K562 (cell line): Measurements from ENCODE around the gene SLC37A4. TPM values are rescaled to one million over a fixed set of nuclear protein-coding genes. Genes with fewer than 3 reads are reported as not detected.

Experiments
- ATF2 ChIP-seq: sonication (generic); formaldehyde crosslinking; IDR thresholded peaks from 2 replicates; pipeline ENCODE4 v1.8.1; 2022; ENCODE audit warnings: missing genetic modification reagents
- BDP1 ChIP-seq: IDR thresholded peaks from 3 replicates; pipeline ENCODE4 v1.6.1; 2011; ENCODE audit not compliant: insufficient read length, insufficient read depth
- BRCA1 ChIP-seq, 2 experiments: fragments of 450-650 bp in 1 of 2; sonication (generic) in 1 of 2; formaldehyde crosslinking in 1 of 2; IDR thresholded peaks; 2 replicates each; pipeline versions ENCODE4 v1.5.0 to v1.6.1; 2017 to 2020; ENCODE audit warnings: mild to moderate bottlenecking in 1 of 2, missing genetic modification reagents in 1 of 2
- C11orf30 ChIP-seq: fragments of 450-650 bp; IDR thresholded peaks from 2 replicates; pipeline ENCODE4 v1.6.1; 2016; ENCODE audit warnings: low read depth, mild to moderate bottlenecking
- CBX1 ChIP-seq: sonication (generic); IDR thresholded peaks from 2 replicates; pipeline ENCODE4 v1.6.1; 2016; ENCODE audit warnings: antibody characterized with exemption, low read depth, mild to moderate bottlenecking
- CBX5 ChIP-seq: IDR thresholded peaks from 2 replicates; pipeline ENCODE4 v1.6.1; 2014; ENCODE audit warnings: low read depth, borderline replicate concordance
- CGGBP1 ChIP-seq: fragments of 250-450 bp; sonication (Bioruptor Pico); IDR thresholded peaks from 2 replicates; pipeline ENCODE4 v1.9.0; 2021; ENCODE audit warnings: mild to moderate bottlenecking
- CREB3L1 ChIP-seq: fragments of 450-650 bp; IDR thresholded peaks from 2 replicates; pipeline ENCODE4 v1.6.1; 2014; ENCODE audit warnings: low read depth, mild to moderate bottlenecking, moderate library complexity, borderline replicate concordance
- ELF1 ChIP-seq: fragments of 200-800 bp; sonication (Bioruptor generic); IDR thresholded peaks from 2 replicates; pipeline ENCODE4 v1.6.1; 2016; ENCODE audit warnings: missing genetic modification characterization, missing compliant biosample characterization
- ETV5 ChIP-seq: sonication (generic); formaldehyde crosslinking; IDR thresholded peaks from 2 replicates; pipeline ENCODE4 v1.4.0; 2020; ENCODE audit warnings: low read depth, mild to moderate bottlenecking, missing genetic modification reagents
- HDAC8 ChIP-seq: fragments of 450-650 bp; IDR thresholded peaks from 2 replicates; pipeline ENCODE4 v1.6.1; 2016; ENCODE audit warnings: mild to moderate bottlenecking, missing genetic modification characterization, moderate library complexity, missing compliant biosample characterization
- KAT7 ChIP-seq: sonication (generic); formaldehyde crosslinking; IDR thresholded peaks from 2 replicates; pipeline ENCODE4 v1.8.0; 2022; ENCODE audit warnings: missing genetic modification reagents, mild to moderate bottlenecking, borderline replicate concordance
- MYNN ChIP-seq, 2 experiments: sonication (generic); formaldehyde crosslinking in 1 of 2; IDR thresholded peaks; 2 replicates each; pipeline versions ENCODE4 v1.5.0 to v1.6.1; 2016 to 2020; ENCODE audit warnings: antibody characterized with exemption in 1 of 2, missing genetic modification reagents in 1 of 2
- PCBP1 ChIP-seq: fragments of 200-400 bp; formaldehyde crosslinking; IDR thresholded peaks from 2 replicates; pipeline ENCODE4 v1.6.1; 2018; ENCODE audit warnings: mild to moderate bottlenecking, low read depth, low read length; ENCODE audit not compliant: poor library complexity, severe bottlenecking
- PHF20 ChIP-seq: fragments of 450-650 bp; IDR thresholded peaks from 2 replicates; pipeline ENCODE4 v1.6.1; 2018; ENCODE audit not compliant: partially characterized antibody
- POLR2G ChIP-seq: fragments of 200-400 bp; formaldehyde crosslinking; IDR thresholded peaks from 2 replicates; pipeline ENCODE4 v1.6.1; 2017; ENCODE audit warnings: low read depth, mild to moderate bottlenecking, antibody characterized with exemption, low read length, moderate library complexity
- SMAD3 ChIP-seq: fragments of 450-650 bp; formaldehyde crosslinking; conservative IDR thresholded peaks from 2 replicates; pipeline ENCODE4 v1.4.0; 2020; ENCODE audit warnings: mild to moderate bottlenecking
- SUPT5H ChIP-seq: fragments of 450-650 bp; IDR thresholded peaks from 2 replicates; pipeline ENCODE4 v1.6.1; 2016
- UBTF ChIP-seq, 2 experiments: IDR thresholded peaks; 2 replicates each; pipeline ENCODE4 v1.6.1; 2012; ENCODE audit warnings: improper control_type of control experiment in 2 of 2, low read depth in 2 of 2, low read length in 2 of 2, borderline replicate concordance in 1 of 2
- ZKSCAN1 ChIP-seq: fragments of 150-350 bp; IDR thresholded peaks from 2 replicates; pipeline ENCODE4 v1.6.1; 2016; ENCODE audit warnings: low read depth, low read length
- ZNF224 ChIP-seq: sonication (generic); formaldehyde crosslinking; IDR thresholded peaks from 2 replicates; pipeline ENCODE4 v1.8.0; 2022; ENCODE audit warnings: mild to moderate bottlenecking, missing genetic modification reagents
- ZNF586 ChIP-seq: fragments of 450-650 bp; formaldehyde crosslinking; conservative IDR thresholded peaks from 2 replicates; pipeline ENCODE4 v1.4.0; 2020; ENCODE audit warnings: mild to moderate bottlenecking, moderate library complexity
- ZNF79 ChIP-seq: fragments of 250-450 bp; sonication (Bioruptor Pico); IDR thresholded peaks from 2 replicates; pipeline ENCODE4 v1.4.0; 2020; ENCODE audit warnings: low read depth, mild to moderate bottlenecking, moderate library complexity
- polyA plus RNA-seq, 8 experiments: library from polyadenylated mRNA; depleted of rRNA in 4 of 8; stranded (reverse) in 5 of 8; unstranded in 3 of 8; fragments of >200 nt; fragmentation: Nextera tagmentation in 2 of 8; fragmentation: Illumina TruSeq in 1 of 8; extraction: Ambion mirVana in 2 of 8; extraction: Trizol in 1 of 8; gene quantifications; 2 replicates each; pipeline versions ENCODE4 v1.2.1 to v1.2.3, GENCODE V29; 2011 to 2014; ENCODE audit warnings: inconsistent platforms in 1 of 8, missing spikeins in 1 of 8
- total RNA-seq, 7 experiments: library from RNA; depleted of rRNA in 6 of 7; stranded (reverse); fragments of >200 nt in 6 of 7; fragmentation: Illumina TruSeq in 2 of 7; extraction: Trizol in 2 of 7; gene quantifications; 2 replicates each; pipeline versions ENCODE4 v1.2.1 to v1.2.3, GENCODE V29; 2011 to 2021; ENCODE audit warnings: low replicate concordance in 1 of 7

The SLC37A4 gene
- total and polyA plus RNA-seq, 9 of the 15 experiments (the other 6 are each of a cell fraction or from before 2014, with no cell fraction given): 24.7 to 73.9 (median 40.7) TPM

GRCh38 chr11:119057000-119057769, 26.5 kb upstream of the SLC37A4 start, which contains the start of gene HYOU1 (continued):
- no peak for TF ChIP-seq ZNF586 (CRISPR knock-in tag)
- TF ChIP-seq CBX5: no peak
- TF ChIP-seq KAT7: no peak; the same call in 1 of the 2 replicates
- TF ChIP-seq SMAD3 (CRISPR knock-in tag): no peak
- TF ChIP-seq ZKSCAN1: no peak
- TF ChIP-seq ELF1 (tag): peak; percentile 81
- TF ChIP-seq PCBP1: peak; percentile 74
- peak; percentile 99 for TF ChIP-seq POLR2G
- peak in 1 of 2 experiments; percentile 67; a peak in 1 of 4 replicates for TF ChIP-seq UBTF (IDR thresholded peaks at IDR 0.05; ENCODE audit: borderline replicate concordance in 1 of 2, low read depth in 2 of 2, low read length in 2 of 2)
- no peak for TF ChIP-seq CBX1
- TF ChIP-seq HDAC8 (tag): no peak
- TF ChIP-seq ATF2: no peak
- TF ChIP-seq MYNN (IDR thresholded peaks at IDR 0.05): peak; percentile 15; the same call in 1 of the 2 replicates
- TF ChIP-seq MYNN (CRISPR knock-in tag; IDR thresholded peaks at IDR 0.05): no peak
- no peak for TF ChIP-seq ZNF224 (CRISPR knock-in tag)
- peak; percentile 75 for TF ChIP-seq C11orf30
- no peak for TF ChIP-seq BDP1
- peak; percentile 25 for TF ChIP-seq PHF20
- peak; percentile 80 for TF ChIP-seq ETV5 (CRISPR knock-in tag)
- peak; percentile 92 for TF ChIP-seq CREB3L1
- TF ChIP-seq ZNF79 (CRISPR knock-in tag): no peak
- peak; percentile 64; the same call in 1 of the 2 replicates for TF ChIP-seq CGGBP1 (CRISPR knock-in tag)
- TF ChIP-seq SUPT5H: peak; percentile 78
- TF ChIP-seq BRCA1 (IDR thresholded peaks at IDR 0.05): no peak
- no peak for TF ChIP-seq BRCA1 (CRISPR knock-in tag; IDR thresholded peaks at IDR 0.05)
